GF-D8 (cell line): ENCODE measurements around the gene CRMP1.

Source experiments
- DNase-seq: peaks from one replicate; lab custom pipeline; 2025; lab: John Stamatoyannopoulos, UW

The CRMP1 gene

DNA sequence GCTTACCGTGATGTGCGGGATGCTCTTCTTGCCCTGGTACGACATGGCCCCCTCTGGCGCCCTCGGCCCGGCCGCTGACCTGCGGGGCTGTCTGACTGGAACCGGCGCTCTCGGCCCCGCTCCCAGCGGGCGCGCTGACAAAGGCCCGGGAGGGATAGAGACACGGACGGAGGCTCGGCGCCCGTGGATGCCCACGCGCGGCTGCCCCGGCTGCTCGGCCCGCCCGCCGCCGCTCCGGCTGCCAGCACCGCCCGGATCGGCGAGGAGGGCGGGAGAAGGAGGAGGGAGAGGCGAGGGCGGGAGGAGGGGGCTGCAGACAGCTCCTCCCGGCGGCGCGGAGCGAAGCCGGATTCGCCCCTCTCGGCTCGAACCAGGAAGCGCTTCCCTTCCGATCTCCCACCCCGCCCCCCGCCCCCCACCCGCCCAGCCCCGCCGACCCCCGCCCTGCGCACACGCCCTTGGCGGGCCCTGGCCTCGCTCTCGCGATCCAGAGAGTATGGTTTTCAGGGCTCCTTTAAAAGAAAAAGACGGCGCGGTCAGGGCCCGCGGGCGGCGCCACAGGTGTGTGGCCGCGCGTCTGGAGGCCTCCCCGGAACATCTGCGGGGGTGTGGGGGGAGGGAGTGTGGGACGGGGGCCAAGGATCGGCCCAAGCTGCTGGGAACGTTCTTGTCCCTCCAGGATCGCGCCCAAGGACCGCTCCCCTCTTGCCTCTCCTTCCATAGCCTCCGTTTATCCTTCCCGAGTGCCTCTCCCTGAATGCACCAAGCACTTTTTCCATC lies 4.5 kb downstream of the CRMP1 start:
- no peak for DNase-seq

DNA sequence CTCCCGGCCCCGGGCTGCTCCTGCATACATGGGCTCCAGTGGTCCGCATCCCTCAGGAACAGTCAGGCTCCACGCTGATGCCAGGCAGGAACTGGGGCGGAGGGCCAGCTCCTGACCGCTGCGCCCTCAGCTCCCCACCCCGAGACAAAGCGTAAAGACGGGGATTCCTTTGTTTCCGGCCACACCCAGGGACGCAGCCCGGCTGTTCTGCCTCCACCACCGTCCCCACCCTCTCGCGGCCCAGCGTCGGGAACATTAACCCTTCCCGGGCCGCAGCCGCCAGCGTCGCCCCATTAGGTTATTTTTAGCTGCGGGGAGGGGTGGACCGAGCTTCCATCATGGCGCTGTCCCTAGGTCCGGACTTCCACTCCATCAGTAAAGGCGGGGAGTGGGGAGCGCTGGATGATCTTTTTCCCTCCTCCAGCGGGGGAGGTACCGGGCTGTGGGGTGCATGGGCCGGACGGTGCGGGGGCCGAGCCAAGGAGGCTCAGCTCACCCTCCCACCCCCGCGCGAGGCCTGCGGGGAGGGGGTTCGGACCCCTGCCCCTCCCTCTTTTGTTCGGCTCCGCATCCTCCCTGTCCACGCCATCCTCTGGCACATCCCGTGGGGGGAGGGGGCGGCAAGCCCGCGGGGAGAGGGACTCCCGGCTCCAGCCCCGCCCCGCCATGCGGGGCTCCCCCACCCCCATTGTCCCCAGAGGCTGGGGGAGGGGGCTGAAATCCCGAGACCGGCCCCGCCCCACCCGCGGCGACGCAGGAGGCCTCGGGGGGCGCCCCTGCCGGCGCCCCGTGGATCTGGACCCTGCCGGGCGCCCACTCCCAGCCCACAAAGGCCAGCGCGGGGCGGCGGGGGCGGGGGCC lies 5.3 kb downstream of the CRMP1 start:
- DNase-seq = no peak

DNA sequence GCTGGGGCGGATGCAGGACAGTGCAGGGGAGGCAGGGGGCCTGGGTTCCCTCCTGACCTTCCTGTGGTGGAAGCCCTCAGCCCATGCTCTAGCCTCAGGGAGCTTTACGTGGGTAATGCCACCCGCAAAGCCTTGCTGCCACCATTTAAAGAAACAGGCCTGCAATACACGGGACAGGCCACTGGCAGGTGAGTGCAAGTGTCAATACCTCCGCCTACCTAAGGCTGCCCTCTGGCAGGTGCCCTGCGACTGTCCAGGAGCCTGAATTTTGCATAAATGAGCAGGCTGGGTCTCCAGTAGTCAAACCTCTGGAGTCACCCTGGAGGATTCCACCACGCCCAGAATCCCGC lies 5.9 kb downstream of the CRMP1 start:
- no peak for DNase-seq

DNA sequence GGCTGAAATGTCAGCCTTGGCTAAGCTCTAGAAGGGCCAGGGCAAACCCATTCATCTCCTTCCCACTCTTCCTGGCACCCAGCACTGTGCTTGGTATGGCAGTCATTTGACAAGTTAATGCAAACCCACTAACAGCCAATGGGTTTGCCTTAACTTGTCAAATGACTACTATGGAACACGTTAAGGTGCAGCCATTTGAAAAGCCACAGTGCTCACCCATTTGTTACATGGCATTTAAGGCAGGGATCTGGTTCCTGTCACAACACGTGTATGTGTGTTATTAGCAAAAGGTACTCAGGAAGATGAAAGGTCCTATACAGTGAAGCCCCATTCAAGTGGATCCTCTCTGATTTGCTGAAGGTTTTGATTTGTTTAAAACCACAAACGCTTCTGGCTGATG lies 7.2 kb downstream of the CRMP1 start:
- no peak for DNase-seq

DNA sequence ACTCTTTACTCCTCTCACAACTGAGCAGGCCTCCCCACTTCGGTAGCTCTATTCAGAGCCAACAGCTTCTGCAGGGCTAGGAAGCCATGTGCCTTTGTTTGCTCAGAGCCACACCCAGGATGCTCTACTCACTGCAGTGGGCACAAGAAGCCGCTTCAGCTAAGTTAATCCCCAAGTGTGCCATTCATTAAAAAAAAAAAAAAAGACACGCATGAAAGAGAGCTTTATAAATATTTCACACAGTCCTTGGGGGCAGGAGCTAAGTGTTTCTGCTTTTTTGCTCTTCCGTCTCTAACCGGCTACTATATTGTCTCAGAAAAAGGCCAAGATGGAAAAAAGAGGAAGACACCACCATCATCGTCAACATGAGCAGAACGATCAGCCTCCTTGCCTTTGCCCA lies 8.1 kb downstream of the CRMP1 start:
- DNase-seq = no peak

DNA sequence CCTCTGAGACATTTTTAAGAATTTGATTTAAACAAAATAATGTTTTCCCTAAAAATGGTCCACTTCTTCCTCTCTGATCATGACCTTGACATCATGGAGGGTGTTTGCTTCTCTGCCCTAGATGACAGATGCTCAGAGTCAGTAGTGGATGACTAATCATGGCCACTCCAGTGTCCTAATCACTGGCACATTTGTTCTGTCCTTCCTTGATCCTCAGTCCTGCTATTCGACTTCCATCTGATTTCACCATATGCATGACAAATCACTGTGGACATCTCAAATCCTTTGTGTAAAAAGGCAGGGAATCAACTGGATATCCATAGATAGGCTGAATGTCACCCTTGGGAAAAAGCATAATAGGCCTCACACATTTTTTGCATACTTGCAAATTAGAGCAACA lies 9.0 kb downstream of the CRMP1 start:
- no peak for DNase-seq

DNA sequence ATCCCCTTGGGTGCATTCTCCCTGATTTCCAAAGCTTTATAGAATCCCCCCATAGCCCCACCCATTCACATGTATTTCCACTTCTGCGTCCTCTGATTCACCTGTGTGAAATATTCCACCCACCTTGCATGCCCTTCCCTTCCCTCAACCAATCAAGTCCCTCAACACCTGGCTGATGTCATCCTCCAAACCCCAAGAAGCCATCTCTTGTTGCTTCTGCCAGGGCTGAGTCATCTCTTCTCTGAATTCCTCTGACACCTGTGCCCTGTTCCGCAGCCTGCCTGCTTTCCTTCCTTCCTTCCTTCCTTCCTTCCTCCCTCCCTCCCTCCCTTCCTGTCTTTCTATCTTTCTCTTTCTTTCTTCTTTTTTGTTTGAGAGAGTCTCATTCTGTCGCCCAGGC lies 9.9 kb downstream of the CRMP1 start:
- DNase-seq = no peak

DNA sequence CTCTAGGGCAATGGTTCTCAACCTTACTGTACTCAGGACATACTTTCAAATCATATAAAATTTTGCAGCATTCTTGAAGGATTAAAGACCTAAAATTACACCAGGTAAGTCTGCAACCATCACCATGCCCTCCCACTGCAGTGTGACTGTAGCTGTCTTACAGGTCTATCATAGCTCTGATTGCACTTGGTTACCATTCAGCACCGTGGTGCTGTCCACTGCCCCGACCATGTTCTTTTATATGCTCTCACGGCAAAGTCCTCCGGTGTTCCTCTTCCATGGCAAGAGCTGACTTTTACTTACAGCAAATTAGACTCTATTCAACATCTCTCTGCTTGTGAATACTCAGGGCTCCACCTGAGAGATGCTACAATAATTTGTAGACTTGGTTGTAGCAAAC lies 11.5 kb downstream of the CRMP1 start:
- no peak for DNase-seq

DNA sequence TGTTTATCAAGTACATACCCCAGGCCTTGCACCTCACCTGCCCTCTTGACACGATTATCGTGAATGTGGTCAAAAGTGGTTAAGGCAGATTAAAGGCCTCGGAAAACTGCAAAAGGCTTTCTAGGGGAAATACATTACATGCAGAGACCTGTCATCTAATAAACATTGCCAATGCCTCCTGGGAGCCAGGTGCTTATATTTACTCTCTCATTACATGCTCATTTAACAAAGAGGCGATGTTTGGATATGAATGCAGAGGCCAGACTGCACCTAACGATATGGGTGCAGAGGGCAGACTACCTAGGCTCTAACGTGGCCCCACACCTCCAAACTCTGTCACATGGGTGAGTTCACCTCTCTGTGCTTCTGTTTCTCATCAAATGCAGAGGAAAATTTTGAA lies 14.5 kb downstream of the CRMP1 start:
- DNase-seq = no peak

DNA sequence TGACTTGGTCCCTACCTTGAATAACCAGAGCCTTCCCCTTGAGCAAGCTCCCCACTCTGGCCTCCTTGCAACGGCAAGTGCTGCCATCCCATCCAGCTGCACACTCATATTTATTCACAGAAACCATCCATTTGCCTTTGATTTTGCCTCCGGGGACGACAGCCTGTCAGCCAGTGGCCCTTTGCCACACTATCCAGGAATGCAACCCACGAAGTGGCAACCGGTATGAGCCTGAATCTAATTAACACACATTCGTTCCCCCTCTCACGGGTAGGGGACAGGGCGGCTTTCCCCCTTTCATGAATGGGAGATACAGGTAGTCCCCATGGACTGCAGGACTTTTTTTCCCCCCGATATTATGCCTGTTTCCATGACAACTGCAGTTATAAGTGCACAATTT lies 15.5 kb downstream of the CRMP1 start:
- no peak for DNase-seq

DNA sequence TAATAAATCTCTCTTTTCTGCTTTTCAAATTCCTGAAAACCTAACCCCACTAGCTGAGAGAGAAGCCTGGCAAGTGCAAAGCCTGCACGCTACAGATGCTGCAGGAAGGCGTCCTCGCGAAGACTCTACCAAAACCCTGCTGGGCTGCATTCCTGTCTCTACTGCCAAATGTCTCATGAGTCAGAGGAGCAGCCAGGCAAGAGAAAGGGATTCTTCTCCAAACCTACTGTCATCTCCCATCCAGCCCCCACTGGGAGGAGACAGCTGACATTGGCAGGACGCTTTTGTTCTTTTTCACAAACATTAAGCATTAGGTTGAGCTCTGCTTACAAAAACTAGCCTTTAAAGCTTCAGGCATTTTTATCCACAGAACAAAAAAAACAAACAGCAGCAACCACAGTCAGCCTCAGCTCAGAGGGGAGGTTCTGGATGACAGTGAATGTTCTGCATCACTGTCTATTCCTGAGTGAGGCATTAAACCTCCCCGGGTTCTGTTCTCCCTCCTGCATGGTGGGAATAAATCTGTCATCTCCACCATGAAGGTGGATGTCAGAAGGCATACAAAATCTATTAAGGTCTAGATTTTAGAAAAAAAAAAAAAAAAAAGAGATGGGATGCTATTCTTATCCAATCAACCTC lies 18.0 kb downstream of the CRMP1 start:
- no peak for DNase-seq

DNA sequence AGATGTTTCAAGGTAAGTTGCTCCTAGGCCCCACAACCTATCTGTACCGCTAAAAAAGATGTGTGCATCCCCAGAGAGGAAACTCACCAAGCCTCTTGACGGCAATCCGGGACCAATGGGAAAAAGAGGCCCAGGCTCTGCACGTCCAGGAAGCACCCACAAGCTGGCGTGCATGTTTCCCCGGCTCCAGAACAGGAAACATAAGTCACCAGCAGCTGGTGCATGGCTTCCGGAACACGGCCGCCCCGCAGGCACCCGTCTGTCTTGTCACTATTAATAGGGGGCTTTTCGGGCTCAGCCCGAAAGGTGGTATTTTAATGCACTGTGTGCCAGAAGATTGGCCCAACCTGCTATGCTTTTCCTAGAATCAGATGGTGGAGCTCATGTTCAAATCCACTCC lies 22.2 kb downstream of the CRMP1 start:
- DNase-seq = peak; percentile 26

DNA sequence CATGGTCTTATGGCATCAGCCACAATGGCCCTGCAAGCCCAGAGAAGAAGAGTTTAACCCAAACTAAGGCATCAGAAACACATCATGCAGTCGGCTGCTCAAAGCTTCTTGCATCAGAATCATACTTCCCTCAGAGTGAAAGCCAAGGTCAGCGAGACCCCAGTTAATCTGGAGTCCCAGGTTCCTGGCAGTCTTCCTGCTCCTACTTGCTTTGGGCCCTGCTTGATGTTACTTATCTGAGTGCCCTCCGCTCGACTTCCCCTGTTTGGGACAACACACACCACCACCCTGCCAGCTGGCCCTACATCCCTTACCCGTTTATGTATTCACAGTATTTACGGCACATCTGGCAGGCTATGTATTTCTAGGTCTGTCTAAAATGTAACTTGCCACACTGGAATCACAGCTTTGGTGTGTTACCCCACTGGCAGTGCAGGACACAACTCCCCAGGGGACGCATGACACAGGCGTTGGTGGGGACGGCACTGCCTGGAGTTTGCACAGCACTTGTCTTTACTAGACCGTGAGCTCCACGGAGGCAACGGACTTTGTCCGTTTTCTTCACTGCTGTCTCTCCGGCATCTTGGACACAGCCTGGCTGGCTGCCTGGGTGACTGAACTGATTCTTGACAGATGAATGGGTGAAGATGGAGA lies 22.8 kb downstream of the CRMP1 start:
- DNase-seq = no peak

DNA sequence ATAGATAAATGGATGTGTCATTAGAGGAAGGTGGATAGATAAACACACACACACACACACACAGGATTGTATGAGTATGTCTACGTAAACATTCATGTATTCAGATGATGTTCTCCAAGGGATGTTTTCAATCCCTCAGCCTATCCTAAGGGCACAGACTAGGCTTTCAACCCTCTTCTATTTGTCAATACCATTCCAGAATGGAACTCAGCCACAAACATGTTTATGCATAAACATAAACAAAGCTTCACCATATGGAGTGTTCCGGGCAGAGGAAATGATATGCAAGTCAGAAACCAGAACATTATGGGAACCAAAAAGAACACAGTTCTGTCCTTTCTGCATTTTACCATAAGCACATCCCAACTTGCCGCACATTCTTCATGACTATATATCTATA lies 25.0 kb downstream of the CRMP1 start:
- no peak for DNase-seq

DNA sequence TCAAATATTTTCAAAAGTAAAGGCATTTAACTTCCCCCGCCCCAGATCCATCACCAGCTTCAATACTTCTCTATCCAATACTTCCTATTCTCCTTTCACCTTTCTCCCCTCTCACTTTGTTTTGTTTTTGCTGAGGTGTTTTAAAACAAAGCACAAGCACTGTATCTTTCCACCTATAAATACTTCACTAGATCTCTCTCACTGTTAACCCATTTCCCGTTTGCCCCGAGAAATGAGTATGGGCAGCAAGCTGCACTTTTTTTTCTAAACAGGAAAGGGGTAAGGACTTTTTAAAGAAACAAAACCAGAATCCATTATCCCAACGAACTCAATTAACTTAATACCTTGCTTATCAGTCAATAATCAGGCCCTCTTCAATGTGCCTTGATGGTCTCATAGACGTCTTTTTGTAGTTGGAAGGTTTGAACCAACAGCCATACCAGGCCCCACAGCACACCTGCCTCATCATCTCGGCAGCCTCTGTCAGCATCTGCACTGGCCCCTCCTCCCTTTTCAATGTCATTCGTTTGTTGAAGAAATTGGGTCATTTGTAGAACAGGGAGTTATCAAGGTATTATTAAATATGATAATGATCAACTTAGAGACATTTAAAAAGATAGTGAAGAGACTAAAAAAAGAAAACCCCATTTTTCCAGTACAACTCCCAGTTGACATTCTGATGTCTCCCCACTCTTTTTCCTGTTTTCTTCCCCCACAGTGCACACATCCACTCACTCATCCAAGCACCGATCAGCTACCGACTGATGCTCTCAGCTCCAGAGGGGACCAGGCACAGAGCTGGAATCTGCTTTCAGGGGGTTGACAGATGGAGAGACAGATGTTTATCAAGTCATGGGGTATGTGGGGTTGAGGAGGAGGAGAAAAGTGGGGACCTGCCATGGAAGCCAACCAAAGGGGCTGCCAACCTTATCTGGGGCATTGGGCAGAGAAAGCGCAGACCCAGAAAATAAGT lies 25.8 kb downstream of the CRMP1 start:
- DNase-seq = no peak

DNA sequence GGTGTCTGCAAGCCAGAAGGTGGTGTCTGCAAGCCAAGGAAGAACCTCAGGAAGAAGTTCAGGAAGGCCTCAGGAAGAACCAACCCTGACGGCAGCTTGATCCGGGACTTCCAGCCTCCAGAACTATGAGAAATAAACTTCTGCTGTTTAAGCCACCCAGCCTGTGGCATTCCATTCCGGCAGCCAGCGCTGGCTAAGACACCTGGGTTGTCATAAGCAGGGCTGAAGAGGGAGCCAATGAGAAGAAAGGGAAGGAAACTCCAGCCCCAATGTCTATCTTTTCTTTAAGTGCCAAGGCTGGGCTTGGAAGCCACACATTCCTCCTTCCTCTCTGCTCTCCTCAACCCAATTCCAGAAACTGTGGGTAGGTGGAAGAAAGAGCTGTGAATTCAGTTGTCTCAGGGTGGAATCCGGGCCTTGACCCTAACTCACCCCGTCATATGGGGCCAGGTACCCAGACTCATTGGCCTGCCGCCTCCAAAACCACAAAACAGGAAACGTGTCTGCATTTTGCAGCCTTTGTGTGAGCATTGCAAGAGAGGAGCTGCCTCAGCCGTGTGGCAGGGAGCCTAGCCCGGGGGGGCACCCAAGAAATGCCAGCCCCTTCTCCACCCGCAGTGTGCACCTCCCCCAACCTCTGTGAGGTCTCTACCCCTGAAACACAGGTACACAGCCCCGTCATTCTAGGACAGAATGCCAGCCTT lies 26.8 kb downstream of the CRMP1 start:
- peak; percentile 44 for DNase-seq

DNA sequence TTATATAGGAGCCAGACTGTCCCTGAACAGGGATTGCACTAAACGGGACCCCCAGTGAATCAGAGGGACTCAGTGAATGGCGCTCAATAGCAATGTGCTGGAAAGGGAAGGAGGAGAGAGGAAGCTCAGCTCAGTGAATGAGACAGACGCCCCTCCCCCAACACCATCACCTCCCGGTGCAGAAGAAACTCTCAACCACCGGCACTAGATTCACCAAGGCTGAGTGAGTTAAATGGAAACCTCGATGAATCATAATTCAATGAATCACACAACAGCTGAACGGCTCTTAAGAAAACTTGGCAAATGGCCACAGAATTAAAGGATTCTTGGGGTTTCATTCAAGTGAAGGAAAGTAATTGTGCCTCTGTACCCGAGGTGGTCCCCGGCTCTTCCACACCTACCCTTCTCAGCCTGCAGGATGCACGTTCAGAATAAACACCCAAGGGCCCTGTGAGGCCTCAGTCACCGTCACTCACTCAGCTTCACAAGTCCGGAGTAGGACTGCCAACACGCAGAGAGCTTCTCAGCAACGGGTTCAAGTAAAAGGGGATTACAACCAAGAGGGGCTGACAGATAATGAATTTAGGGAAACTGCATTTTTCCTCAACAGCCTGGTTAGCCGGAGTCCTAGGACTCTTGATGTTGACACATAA lies 29.3 kb downstream of the CRMP1 start:
- no peak for DNase-seq

DNA sequence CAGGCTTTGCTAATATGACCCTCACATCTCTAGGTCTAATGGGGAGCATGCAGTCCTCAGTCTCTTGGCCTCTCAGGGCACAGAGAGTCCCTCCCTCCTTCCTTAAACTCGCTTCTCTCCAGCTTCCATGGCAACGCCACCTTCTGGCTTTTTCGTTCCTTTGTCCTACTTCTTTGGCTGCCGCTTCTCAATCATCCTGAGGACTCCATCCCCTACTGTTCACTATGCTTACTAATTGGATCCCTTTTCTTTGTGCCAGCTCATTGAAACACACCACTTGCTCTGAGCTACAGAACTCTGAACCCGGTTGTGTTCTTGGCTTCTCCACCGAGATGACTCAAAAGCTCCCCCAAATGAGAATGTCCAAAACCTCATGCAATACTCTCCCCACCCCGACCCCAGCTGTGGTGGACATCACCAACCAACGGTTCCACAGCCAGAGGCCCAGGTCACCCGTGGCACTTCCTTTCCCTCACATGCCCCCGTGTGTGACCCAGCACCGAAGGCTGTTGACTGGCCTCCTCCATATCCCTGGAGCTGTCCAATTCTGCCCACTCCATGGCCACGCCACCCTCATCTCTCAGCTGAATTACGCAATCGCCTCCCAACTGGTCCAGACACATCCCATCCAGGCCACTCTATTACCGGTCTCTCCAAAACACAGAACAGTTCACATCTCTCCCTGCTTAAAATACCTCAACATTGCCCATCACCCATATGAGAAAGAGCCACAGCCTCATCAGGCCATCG lies 34.7 kb downstream of the CRMP1 start:
- DNase-seq = no peak

DNA sequence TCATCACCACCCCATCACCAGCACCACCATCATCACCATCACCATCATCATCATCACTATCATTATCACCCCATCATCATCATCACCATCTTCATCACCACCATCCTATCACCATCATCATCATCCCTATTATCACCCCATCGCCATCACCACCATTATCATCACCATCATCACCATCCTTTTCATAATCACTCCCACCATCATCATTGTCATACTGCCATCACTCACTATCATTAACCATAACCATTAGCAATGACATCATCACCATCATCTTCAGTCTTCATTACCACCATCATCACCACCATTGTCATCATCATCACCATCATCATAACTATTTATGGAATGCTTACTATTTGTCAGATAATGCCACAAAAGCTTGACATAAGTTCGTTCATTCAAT lies 35.7 kb downstream of the CRMP1 start:
- DNase-seq = no peak
